Measurements from ENCODE around the gene PRKAG2. TPM values are rescaled to one million over a fixed set of nuclear protein-coding genes. Genes with fewer than 3 reads are reported as not detected.

The PRKAG2 gene
- total RNA-seq, 2 experiments from 2014 or later = 16.9 to 18.7 TPM

- Mint-ChIP-seq H3K9me3 (no peaks in the 10 kb centered on the region), H3K36me3 (ENCODE audit: low read depth) (peaks cover 10% of the 10 kb centered on the region)
Measured at GRCh38 chr7:151559557-151560183, 317.2 kb downstream of the PRKAG2 start.

GRCh38 chr7:151558575-151558974 is 318.3 kb downstream of the PRKAG2 start:
- intact Hi-C loops (cut with micrococcal nuclease) = no loop called here
- DNase-seq = no peak
- Mint-ChIP-seq H3K27ac (peak overlapping the region; percentile 50), H3K9me3 (no peaks in the 10 kb centered on the region), H3K36me3 (ENCODE audit: low read depth) (peaks cover 10% of the 10 kb centered on the region), H3K27me3 (ENCODE audit: low read depth) (no peaks in the 10 kb centered on the region), H3K4me1 (ENCODE audit: low read depth) (peaks cover 14% of the 10 kb centered on the region), H3K4me3 (no peak overlapping the region)
- CTCF ChIA-PET = no interaction called here

More at GRCh38 chr7:151559557-151560183, 317.2 kb downstream of the PRKAG2 start:
- Mint-ChIP-seq H3K27me3 (ENCODE audit: low read depth) (no peaks in the 10 kb centered on the region), H3K4me3 (peak overlapping the region; percentile 31), H3K27ac (peak overlapping the region; percentile 81), H3K4me1 (ENCODE audit: low read depth) (peaks cover 14% of the 10 kb centered on the region)
- CTCF ChIA-PET = no interaction called here
- intact Hi-C loops (cut with micrococcal nuclease) = no loop called here
- DNase-seq = no peak

- intact Hi-C loops (cut with micrococcal nuclease) = no loop called here
- H3K4me1 Mint-ChIP-seq (ENCODE audit: low read depth) = peaks cover 14% of the 10 kb centered on the region
- no peak for DNase-seq
- no peaks in the 10 kb centered on the region for H3K27me3 Mint-ChIP-seq (ENCODE audit: low read depth)
- H3K36me3 Mint-ChIP-seq (ENCODE audit: low read depth) = peaks cover 10% of the 10 kb centered on the region
- H3K4me3 Mint-ChIP-seq = no peak overlapping the region
- no peak overlapping the region for H3K27ac Mint-ChIP-seq
- CTCF ChIA-PET = no interaction called here
- H3K9me3 Mint-ChIP-seq = no peaks in the 10 kb centered on the region
Measured at GRCh38 chr7:151556592-151556991, 320.3 kb downstream of the PRKAG2 start.

- H3K4me1 Mint-ChIP-seq (ENCODE audit: low read depth) = peaks cover 4% of the 10 kb centered on the region
- H3K9me3 Mint-ChIP-seq = no peaks in the 10 kb centered on the region
- CTCF ChIA-PET = no interaction called here
- intact Hi-C loops (cut with micrococcal nuclease) = no loop called here
- no peak for DNase-seq
- peaks cover 3% of the 10 kb centered on the region for H3K36me3 Mint-ChIP-seq (ENCODE audit: low read depth)
- peaks cover 1% of the 10 kb centered on the region for H3K27me3 Mint-ChIP-seq (ENCODE audit: low read depth)
- no peak overlapping the region for H3K27ac Mint-ChIP-seq
- no peak overlapping the region for H3K4me3 Mint-ChIP-seq
Measured at GRCh38 chr7:151553356-151553755, 323.6 kb downstream of the PRKAG2 start.

- CTCF ChIA-PET = interaction anchor here (0.5 to 0.6 kb wide), 2 partner anchors 18 to 170 kb away, joined by 3 to 4 read pairs; no protein-coding TSS in a partner anchor
- DNase-seq = no peak
- Mint-ChIP-seq H3K36me3 (ENCODE audit: low read depth) (peaks cover 3% of the 10 kb centered on the region), H3K27me3 (ENCODE audit: low read depth) (peaks cover 2% of the 10 kb centered on the region), H3K4me1 (ENCODE audit: low read depth) (peaks cover 4% of the 10 kb centered on the region), H3K27ac (no peak overlapping the region), H3K4me3 (no peak overlapping the region), H3K9me3 (no peaks in the 10 kb centered on the region)
- intact Hi-C loops (cut with micrococcal nuclease) = no loop called here
Measured at GRCh38 chr7:151552352-151553028, 324.4 kb downstream of the PRKAG2 start.

GRCh38 chr7:151551820-151552219 is 325.1 kb downstream of the PRKAG2 start:
- no peak overlapping the region for H3K27ac Mint-ChIP-seq
- peaks cover 2% of the 10 kb centered on the region for H3K27me3 Mint-ChIP-seq (ENCODE audit: low read depth)
- peaks cover 4% of the 10 kb centered on the region for H3K4me1 Mint-ChIP-seq (ENCODE audit: low read depth)
- DNase-seq = no peak
- H3K9me3 Mint-ChIP-seq = no peaks in the 10 kb centered on the region
- CTCF ChIA-PET = no interaction called here
- H3K36me3 Mint-ChIP-seq (ENCODE audit: low read depth) = peaks cover 3% of the 10 kb centered on the region
- no peak overlapping the region for H3K4me3 Mint-ChIP-seq
- intact Hi-C loops (cut with micrococcal nuclease) = no loop called here

- Mint-ChIP-seq H3K27ac (no peak overlapping the region), H3K9me3 (no peaks in the 10 kb centered on the region), H3K4me1 (ENCODE audit: low read depth) (peaks cover 4% of the 10 kb centered on the region), H3K36me3 (ENCODE audit: low read depth) (no peaks in the 10 kb centered on the region), H3K4me3 (no peak overlapping the region), H3K27me3 (ENCODE audit: low read depth) (peaks cover 2% of the 10 kb centered on the region)
- CTCF ChIA-PET = no interaction called here
- no peak for DNase-seq
- intact Hi-C loops (cut with micrococcal nuclease) = no loop called here
Measured at GRCh38 chr7:151550656-151551286, 326.1 kb downstream of the PRKAG2 start.

GRCh38 chr7:151549644-151550043 is 327.3 kb downstream of the PRKAG2 start:
- Mint-ChIP-seq H3K4me3 (no peak overlapping the region), H3K27me3 (ENCODE audit: low read depth) (peaks cover 2% of the 10 kb centered on the region), H3K4me1 (ENCODE audit: low read depth) (peaks cover 4% of the 10 kb centered on the region), H3K9me3 (no peaks in the 10 kb centered on the region), H3K27ac (no peak overlapping the region), H3K36me3 (ENCODE audit: low read depth) (no peaks in the 10 kb centered on the region)
- no peak for DNase-seq
- intact Hi-C loops (cut with micrococcal nuclease) = no loop called here
- CTCF ChIA-PET = interaction anchor here (0.7 kb wide), 1 partner anchor 423 kb away, joined by 4 read pairs; no protein-coding TSS in a partner anchor

- no peak for DNase-seq
- Mint-ChIP-seq H3K4me3 (no peak overlapping the region), H3K36me3 (ENCODE audit: low read depth) (no peaks in the 10 kb centered on the region), H3K27ac (no peak overlapping the region), H3K9me3 (no peaks in the 10 kb centered on the region), H3K4me1 (ENCODE audit: low read depth) (peaks cover 4% of the 10 kb centered on the region), H3K27me3 (ENCODE audit: low read depth) (peaks cover 2% of the 10 kb centered on the region)
- intact Hi-C loops (cut with micrococcal nuclease) = no loop called here
- CTCF ChIA-PET = no interaction called here
Measured at GRCh38 chr7:151549083-151549482, 327.8 kb downstream of the PRKAG2 start.

GRCh38 chr7:151544183-151544582 is 332.7 kb downstream of the PRKAG2 start:
- CTCF ChIA-PET = interaction anchor here (1.1 kb wide), 1 partner anchor 31 kb away, joined by 4 read pairs; no protein-coding TSS in a partner anchor
- no peaks in the 10 kb centered on the region for H3K9me3 Mint-ChIP-seq
- H3K27me3 Mint-ChIP-seq (ENCODE audit: low read depth) = peaks cover 6% of the 10 kb centered on the region
- H3K27ac Mint-ChIP-seq = no peak overlapping the region
- no peaks in the 10 kb centered on the region for H3K4me1 Mint-ChIP-seq (ENCODE audit: low read depth)
- no peaks in the 10 kb centered on the region for H3K36me3 Mint-ChIP-seq (ENCODE audit: low read depth)
- no peak overlapping the region for H3K4me3 Mint-ChIP-seq
- intact Hi-C loops (cut with micrococcal nuclease) = no loop called here
- no peak for DNase-seq

GRCh38 chr7:151542606-151543130 is 334.2 kb downstream of the PRKAG2 start:
- peaks cover 3% of the 10 kb centered on the region for H3K27me3 Mint-ChIP-seq (ENCODE audit: low read depth)
- H3K4me1 Mint-ChIP-seq (ENCODE audit: low read depth) = peaks cover 7% of the 10 kb centered on the region
- no peak for DNase-seq
- CTCF ChIA-PET = no interaction called here
- intact Hi-C loops (cut with micrococcal nuclease) = no loop called here
- no peak overlapping the region for H3K27ac Mint-ChIP-seq
- no peaks in the 10 kb centered on the region for H3K36me3 Mint-ChIP-seq (ENCODE audit: low read depth)
- H3K9me3 Mint-ChIP-seq = no peaks in the 10 kb centered on the region
- no peak overlapping the region for H3K4me3 Mint-ChIP-seq

- H3K4me3 Mint-ChIP-seq = no peak overlapping the region
- peaks cover 14% of the 10 kb centered on the region for H3K4me1 Mint-ChIP-seq (ENCODE audit: low read depth)
- no peaks in the 10 kb centered on the region for H3K9me3 Mint-ChIP-seq
- CTCF ChIA-PET = no interaction called here
- no peak overlapping the region for H3K27ac Mint-ChIP-seq
- H3K36me3 Mint-ChIP-seq (ENCODE audit: low read depth) = no peaks in the 10 kb centered on the region
- peaks cover 3% of the 10 kb centered on the region for H3K27me3 Mint-ChIP-seq (ENCODE audit: low read depth)
- intact Hi-C loops (cut with micrococcal nuclease) = no loop called here
- no peak for DNase-seq
Measured at GRCh38 chr7:151541709-151542499, 335.0 kb downstream of the PRKAG2 start.
